ENCODE results near the gene SCRT2.

The SCRT2 gene

DNA sequence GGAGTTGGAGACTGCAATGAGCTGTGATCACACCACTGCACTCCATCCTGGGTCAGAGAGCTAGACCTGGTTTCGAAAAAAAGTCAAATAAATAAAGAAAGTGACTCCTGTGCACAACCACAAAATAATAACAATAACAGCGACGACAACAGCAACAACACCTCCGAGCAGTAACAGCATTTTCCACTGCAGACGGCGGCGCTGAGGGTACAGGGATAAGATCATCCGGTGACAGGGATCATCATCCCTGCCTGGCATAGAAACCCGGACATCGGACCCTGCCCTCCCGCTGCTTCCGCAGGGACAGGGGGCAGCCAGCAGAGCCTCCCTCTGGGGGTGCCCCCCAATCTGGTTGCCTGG lies 34.1 kb downstream of the SCRT2 start:
- Histone ChIP-seq H3K27me3 (replicated peaks) (no peaks in the 10 kb centered on the region), H3K27ac (no peak overlapping the region), H3K36me3 (replicated peaks) (no peaks in the 10 kb centered on the region), H3K4me3 (ENCODE audit: low read depth, low read length) (no peak overlapping the region)
- in situ Hi-C loops (cut with HindIII; ENCODE audit: low pct_ligation_motif_present, low sequenced_read_pairs), result no loop called here
- DNase-seq, result no peak
- TF ChIP-seq, protein P1, sequence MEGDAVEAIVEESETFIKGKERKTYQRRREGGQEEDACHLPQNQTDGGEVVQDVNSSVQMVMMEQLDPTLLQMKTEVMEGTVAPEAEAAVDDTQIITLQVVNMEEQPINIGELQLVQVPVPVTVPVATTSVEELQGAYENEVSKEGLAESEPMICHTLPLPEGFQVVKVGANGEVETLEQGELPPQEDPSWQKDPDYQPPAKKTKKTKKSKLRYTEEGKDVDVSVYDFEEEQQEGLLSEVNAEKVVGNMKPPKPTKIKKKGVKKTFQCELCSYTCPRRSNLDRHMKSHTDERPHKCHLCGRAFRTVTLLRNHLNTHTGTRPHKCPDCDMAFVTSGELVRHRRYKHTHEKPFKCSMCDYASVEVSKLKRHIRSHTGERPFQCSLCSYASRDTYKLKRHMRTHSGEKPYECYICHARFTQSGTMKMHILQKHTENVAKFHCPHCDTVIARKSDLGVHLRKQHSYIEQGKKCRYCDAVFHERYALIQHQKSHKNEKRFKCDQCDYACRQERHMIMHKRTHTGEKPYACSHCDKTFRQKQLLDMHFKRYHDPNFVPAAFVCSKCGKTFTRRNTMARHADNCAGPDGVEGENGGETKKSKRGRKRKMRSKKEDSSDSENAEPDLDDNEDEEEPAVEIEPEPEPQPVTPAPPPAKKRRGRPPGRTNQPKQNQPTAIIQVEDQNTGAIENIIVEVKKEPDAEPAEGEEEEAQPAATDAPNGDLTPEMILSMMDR (IDR thresholded peaks at IDR 0.05; ENCODE audit: low read depth, low read length, missing control alignments), result no peak

GRCh38 chr20:640674-641515 lies 34.7 kb downstream of the SCRT2 start:
- in situ Hi-C loops (cut with HindIII; ENCODE audit: low pct_ligation_motif_present, low sequenced_read_pairs), result no loop called here
- TF ChIP-seq, protein P1 (IDR thresholded peaks at IDR 0.05; ENCODE audit: low read depth, low read length, missing control alignments), result no peak
- DNase-seq, result no peak

DNA sequence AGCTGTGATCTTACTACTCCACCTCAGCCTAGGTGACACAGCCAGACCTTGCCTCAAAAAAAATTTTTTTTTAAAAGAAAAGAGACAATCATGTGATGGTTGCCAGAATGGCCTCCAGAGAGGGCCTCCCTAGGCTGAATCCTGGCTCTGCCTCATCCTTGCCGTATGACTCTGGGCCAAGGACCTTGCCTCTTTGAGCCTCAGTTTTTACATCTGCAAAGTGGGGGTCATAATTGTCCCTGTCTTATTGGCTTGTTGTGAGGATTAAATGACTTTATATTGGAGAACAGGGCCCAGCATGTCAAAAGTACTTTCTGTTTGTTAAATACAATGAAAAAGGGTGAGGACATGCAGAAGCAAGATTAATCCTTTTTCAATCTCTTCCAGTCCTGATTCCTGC lies 37.0 kb downstream of the SCRT2 start:
- H3K4me3 ChIP-seq (ENCODE audit: low read depth, low read length), result no peak overlapping the region
- TF ChIP-seq, protein P1 (IDR thresholded peaks at IDR 0.05; ENCODE audit: low read depth, low read length, missing control alignments), result no peak
- DNase-seq, result no peak
- H3K27me3 ChIP-seq (replicated peaks), result no peaks in the 10 kb centered on the region
- H3K27ac ChIP-seq, result no peak overlapping the region
- H3K36me3 ChIP-seq (replicated peaks), result no peaks in the 10 kb centered on the region
- in situ Hi-C loops (cut with HindIII; ENCODE audit: low pct_ligation_motif_present, low sequenced_read_pairs), result no loop called here

More at GRCh38 chr20:640674-641515, 34.7 kb downstream of the SCRT2 start:
- Histone ChIP-seq H3K27ac (no peak overlapping the region), H3K27me3 (replicated peaks) (no peaks in the 10 kb centered on the region), H3K36me3 (replicated peaks) (no peaks in the 10 kb centered on the region), H3K4me3 (ENCODE audit: low read depth, low read length) (no peak overlapping the region)

- in situ Hi-C loops (cut with HindIII; ENCODE audit: low pct_ligation_motif_present, low sequenced_read_pairs), result no loop called here
- H3K36me3 ChIP-seq (replicated peaks), result no peaks in the 10 kb centered on the region
Measured at GRCh38 chr20:637559-637958, 38.0 kb downstream of the SCRT2 start.

DNA sequence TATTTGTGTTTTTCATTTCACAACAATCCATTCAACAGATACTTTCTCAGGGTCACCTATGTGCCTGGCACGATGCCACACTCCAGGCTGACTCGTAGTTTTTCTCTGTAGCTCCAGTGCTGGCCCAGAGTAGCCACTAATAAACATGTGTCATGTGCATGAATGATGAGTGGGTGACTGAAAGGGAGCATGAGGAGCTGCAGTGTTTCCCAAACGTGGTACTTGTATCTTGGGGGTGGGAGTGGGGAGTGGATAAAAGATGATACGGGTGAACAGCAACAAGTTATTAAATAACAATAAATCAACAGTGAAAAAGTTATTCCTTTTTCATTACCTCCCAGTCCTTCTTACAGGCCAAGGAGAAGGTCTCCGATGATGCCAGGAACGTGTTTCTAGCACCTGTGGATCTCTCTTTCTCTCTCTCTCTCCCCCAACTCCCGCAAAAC lies 39.7 kb downstream of the SCRT2 start:
- TF ChIP-seq, protein P1 (IDR thresholded peaks at IDR 0.05; ENCODE audit: low read depth, low read length, missing control alignments), result no peak
- in situ Hi-C loops (cut with HindIII; ENCODE audit: low pct_ligation_motif_present, low sequenced_read_pairs), result no loop called here
- no peak overlapping the region for H3K4me3 ChIP-seq (ENCODE audit: low read depth, low read length)
- DNase-seq, result no peak
- H3K36me3 ChIP-seq (replicated peaks), result no peaks in the 10 kb centered on the region
- no peak overlapping the region for H3K27ac ChIP-seq
- H3K27me3 ChIP-seq (replicated peaks), result no peaks in the 10 kb centered on the region

More at GRCh38 chr20:637559-637958, 38.0 kb downstream of the SCRT2 start:
- no peaks in the 10 kb centered on the region for H3K27me3 ChIP-seq (replicated peaks)
- H3K27ac ChIP-seq, result no peak overlapping the region
- no peak for DNase-seq
- no peak overlapping the region for H3K4me3 ChIP-seq (ENCODE audit: low read depth, low read length)
- TF ChIP-seq, protein P1 (IDR thresholded peaks at IDR 0.05; ENCODE audit: low read depth, low read length, missing control alignments), result no peak

Measured in brain microvascular endothelial cell (primary cell).